Activated T-cell treated with anti-CD3 and anti-CD28 coated beads for 24 hours (primary cell): Measurements from ENCODE around the gene MINPP1.
"Not testable (repeated sequence)": the region's sequence is repeated elsewhere in the genome, so short reads cannot be mapped to it uniquely, and the experiment has no call there.

Experiments used
- DNase-seq: peaks from one replicate; pipeline ENCODE4 v3.0.0-alpha.2; 2020; ENCODE audit warnings: low read depth

The MINPP1 gene

GRCh38 chr10:87575851-87576250, 71.2 kb downstream of the MINPP1 start:
- no peak for DNase-seq

GRCh38 chr10:87578160-87578841, 73.6 kb downstream of the MINPP1 start:
- no peak for DNase-seq

- no peak for DNase-seq
Observed at GRCh38 chr10:87578842-87579401, 74.2 kb downstream of the MINPP1 start.

GRCh38 chr10:87579563-87579962, 74.9 kb downstream of the MINPP1 start:
- no peak for DNase-seq

GRCh38 chr10:87580016-87580415, 75.3 kb downstream of the MINPP1 start:
- DNase-seq: no peak

- DNase-seq: no peak
Observed at GRCh38 chr10:87585565-87586514, 81.1 kb downstream of the MINPP1 start.

GRCh38 chr10:87589645-87590051, 85.0 kb downstream of the MINPP1 start:
- DNase-seq: no peak

- no peak for DNase-seq
Observed at GRCh38 chr10:87590705-87591588, 86.3 kb downstream of the MINPP1 start.

- no peak for DNase-seq
Observed at GRCh38 chr10:87591589-87591886, 86.8 kb downstream of the MINPP1 start.

- not testable (repeated sequence) for DNase-seq
Observed at GRCh38 chr10:87592920-87593319, 88.2 kb downstream of the MINPP1 start.

GRCh38 chr10:87593702-87594101, 89.0 kb downstream of the MINPP1 start:
- DNase-seq: no peak

- no peak for DNase-seq
Observed at GRCh38 chr10:87594181-87594580, 89.5 kb downstream of the MINPP1 start.

- no peak for DNase-seq
Observed at GRCh38 chr10:87594864-87595263, 90.2 kb downstream of the MINPP1 start.

GRCh38 chr10:87596351-87596750, 91.7 kb downstream of the MINPP1 start:
- no peak for DNase-seq

- DNase-seq: no peak
Observed at GRCh38 chr10:87598700-87599099, 94.0 kb downstream of the MINPP1 start.

GRCh38 chr10:87600581-87600980, 95.9 kb downstream of the MINPP1 start:
- DNase-seq: no peak
